HL-60/S4 treated with retinoic acid at 250 ng/mL for 4 days and 3 days (cell line): Measurements from ENCODE around the gene JADE2.

Experiments
- in situ Hi-C: fragments of 300-500 bp; cut with MboI; formaldehyde crosslinking; loops from 2 replicates; pipeline ENCODE4 v1.7.0; 2022; ENCODE audit warnings: low sequenced_read_pairs

Gene JADE2

GRCh38 chr5:134527961-134528424 is 2.5 kb downstream of the JADE2 start:
- in situ Hi-C loops: no loop called here

- in situ Hi-C loops: no loop called here
Observed at GRCh38 chr5:134528556-134528955, 3.1 kb downstream of the JADE2 start.

- in situ Hi-C loops: no loop called here
Observed at GRCh38 chr5:134529460-134529859, 4.0 kb downstream of the JADE2 start.

GRCh38 chr5:134530301-134531077 is 5.0 kb downstream of the JADE2 start:
- in situ Hi-C loops: no loop called here

- in situ Hi-C loops: no loop called here
Observed at GRCh38 chr5:134533115-134533815, 7.8 kb downstream of the JADE2 start.

- in situ Hi-C loops: no loop called here
Observed at GRCh38 chr5:134534058-134534725, 8.7 kb downstream of the JADE2 start.

GRCh38 chr5:134534726-134535110 is 9.2 kb downstream of the JADE2 start:
- in situ Hi-C loops: no loop called here

GRCh38 chr5:134536876-134537275 is 11.4 kb downstream of the JADE2 start:
- in situ Hi-C loops: no loop called here

- in situ Hi-C loops: no loop called here
Observed at GRCh38 chr5:134537297-134537696, 11.8 kb downstream of the JADE2 start.

- in situ Hi-C loops: no loop called here
Observed at GRCh38 chr5:134538296-134538695, 12.8 kb downstream of the JADE2 start.

- in situ Hi-C loops: no loop called here
Observed at GRCh38 chr5:134539732-134540131, 14.3 kb downstream of the JADE2 start.

- in situ Hi-C loops: no loop called here
Observed at GRCh38 chr5:134540747-134541733, 15.6 kb downstream of the JADE2 start.

- in situ Hi-C loops: no loop called here
Observed at GRCh38 chr5:134541736-134542376, 16.4 kb downstream of the JADE2 start.

- in situ Hi-C loops: no loop called here
Observed at GRCh38 chr5:134543820-134544614, 18.5 kb downstream of the JADE2 start.

GRCh38 chr5:134545070-134545868 is 19.8 kb downstream of the JADE2 start:
- in situ Hi-C loops: no loop called here

GRCh38 chr5:134547066-134547465 is 21.6 kb downstream of the JADE2 start:
- in situ Hi-C loops: no loop called here

GRCh38 chr5:134547579-134547978 is 22.1 kb downstream of the JADE2 start:
- in situ Hi-C loops: no loop called here

GRCh38 chr5:134547999-134548658 is 22.7 kb downstream of the JADE2 start:
- in situ Hi-C loops: no loop called here
